HG03469 (cell line): ENCODE results near the gene TTBK1.

Experiments used
- ATAC-seq: cut with Tn5 transposase; IDR thresholded peaks from one replicate; pipeline ENCODE4 v1.9.1; 2021; ENCODE audit warnings: mild to moderate bottlenecking, moderate library complexity, moderate number of reproducible peaks; ENCODE audit not compliant: unreplicated experiment

Gene TTBK1

DNA sequence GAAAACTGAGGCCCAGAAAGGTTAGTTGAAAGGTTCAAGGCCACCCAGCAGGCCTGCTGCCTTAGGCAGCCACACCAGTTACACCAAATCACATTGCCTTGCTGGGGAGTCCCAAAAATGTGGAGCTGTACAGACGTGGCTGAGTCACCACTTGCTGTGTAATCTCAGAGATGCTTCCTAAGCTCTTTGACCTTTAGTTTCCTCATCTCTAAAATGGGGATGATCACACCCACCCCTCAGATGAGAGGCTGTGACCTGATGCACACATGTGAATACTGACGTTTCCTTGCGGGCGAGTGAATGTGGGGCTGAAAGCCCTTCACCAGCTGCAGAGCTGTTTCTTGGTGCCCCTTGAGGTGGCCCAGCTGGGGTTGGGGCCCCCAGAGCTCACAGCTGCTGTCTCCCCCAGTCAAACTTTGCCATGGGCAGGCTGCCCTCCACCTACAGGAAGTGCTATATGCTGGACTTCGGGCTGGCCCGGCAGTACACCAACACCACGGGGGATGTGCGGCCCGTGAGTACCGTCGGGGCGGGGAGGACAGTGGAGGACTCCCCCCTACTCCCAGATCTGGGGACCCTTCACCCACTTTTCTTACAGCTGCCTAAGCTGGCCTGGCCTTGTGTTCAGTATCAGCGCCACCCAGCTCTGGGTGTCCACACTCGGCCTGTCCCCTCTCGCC lies 11.0 kb downstream of the TTBK1 start:
- ATAC-seq = no peak

DNA sequence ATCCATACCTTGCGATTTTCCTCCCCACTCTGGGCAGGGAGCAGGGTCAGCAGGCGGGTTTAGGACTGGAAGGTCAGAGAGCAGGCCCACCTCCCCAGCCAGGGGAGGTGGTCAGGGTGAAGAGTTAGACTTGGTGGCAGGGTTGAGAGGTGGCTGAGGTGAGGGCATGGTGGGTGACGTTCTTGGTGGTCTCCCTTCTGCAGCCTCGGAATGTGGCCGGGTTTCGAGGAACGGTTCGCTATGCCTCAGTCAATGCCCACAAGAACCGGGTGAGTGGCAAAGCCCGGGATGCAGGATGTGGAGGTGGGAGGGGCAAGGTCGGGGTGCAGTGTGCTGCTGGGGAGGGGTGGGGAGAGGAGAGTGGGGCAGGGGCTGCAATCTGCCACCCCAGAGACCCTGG lies 11.6 kb downstream of the TTBK1 start:
- ATAC-seq = no peak

DNA sequence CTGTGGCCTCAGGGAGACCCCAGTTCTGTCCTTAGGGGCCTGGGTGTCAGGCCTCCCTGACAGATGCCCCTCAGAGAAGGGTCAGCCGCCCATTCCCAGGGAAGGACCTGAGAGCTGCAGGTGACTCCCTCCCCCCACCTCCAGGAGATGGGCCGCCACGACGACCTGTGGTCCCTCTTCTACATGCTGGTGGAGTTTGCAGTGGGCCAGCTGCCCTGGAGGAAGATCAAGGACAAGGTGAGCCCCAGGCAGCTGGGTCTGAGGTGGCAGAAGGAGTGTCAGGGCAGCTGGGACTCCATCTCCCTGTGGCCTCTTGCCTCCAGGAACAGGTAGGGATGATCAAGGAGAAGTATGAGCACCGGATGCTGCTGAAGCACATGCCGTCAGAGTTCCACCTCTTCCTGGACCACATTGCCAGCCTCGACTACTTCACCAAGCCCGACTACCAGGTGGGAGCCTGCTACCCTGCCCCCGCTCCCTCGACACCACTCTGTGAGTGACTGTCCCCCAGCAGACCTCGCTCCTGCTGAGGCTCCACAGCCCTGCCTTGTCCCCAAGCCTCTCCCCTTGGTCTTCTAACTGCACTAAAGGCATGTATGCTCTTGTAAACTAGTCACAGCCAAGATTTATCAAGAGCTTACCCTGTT lies 12.2 kb downstream of the TTBK1 start:
- no peak for ATAC-seq

DNA sequence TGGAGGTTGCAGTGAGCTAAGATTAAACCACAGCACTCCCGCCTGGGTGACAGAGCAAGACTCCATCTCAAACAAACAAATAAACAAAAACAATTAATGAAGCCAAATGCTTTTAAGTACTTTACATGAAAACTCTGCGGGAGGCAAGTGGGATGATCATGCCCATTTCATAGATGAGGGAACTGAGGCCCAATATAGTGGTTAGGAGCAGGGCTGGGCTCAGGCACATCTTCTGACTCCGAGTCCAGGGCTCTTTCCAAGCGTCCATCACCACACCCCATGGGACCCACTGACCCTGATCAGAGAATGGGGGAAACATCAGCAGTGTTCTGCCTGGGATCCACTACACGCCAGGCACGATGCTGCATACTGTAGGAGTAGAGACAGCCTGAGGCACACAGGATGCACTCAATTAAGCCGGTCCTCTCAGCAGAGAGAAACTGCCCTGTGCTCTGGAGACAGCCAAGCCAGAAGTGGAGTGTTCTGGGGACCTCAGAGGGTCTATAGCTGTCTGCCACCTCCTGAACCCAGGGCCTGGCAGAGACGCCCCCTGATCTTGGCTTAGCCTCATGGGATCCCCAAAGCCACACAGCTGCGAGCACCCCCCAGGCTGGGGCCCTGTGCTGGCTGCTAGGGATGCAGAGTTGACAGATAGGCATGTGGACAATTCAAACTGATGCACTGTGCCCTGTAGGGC lies 13.5 kb downstream of the TTBK1 start:
- ATAC-seq = no peak

DNA sequence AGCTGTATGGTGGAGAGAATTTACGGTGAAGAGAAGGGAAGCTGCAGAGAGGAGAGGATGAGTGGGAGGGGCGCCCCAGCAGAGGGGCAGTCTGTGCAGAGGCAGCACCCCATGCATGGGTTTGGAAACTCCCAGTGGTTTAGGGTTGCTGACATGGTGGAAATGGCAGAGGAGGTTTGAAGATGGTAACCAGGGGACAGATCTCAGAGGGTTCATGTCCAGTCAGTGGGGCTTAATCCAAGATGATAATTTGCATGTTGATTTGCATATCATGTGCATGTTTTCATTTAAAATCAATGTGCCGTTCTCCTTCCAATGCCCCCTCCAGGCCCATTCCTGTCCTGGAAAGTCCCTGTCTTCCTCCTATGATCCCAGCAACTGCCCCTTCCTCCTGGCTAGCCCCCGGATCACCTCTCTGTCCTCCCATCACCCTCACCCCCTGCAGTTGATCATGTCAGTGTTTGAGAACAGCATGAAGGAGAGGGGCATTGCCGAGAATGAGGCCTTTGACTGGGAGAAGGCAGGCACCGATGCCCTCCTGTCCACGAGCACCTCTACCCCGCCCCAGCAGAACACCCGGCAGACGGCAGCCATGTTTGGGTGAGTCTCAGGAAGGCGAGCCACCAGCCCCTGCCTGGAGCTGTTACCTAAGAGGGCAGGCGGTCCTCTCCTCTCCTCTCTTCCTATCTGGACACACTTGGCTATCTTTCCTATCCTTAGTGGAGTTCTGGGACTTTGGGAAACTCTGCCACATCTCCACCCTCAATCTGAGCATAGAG lies 14.3 kb downstream of the TTBK1 start:
- no peak for ATAC-seq

DNA sequence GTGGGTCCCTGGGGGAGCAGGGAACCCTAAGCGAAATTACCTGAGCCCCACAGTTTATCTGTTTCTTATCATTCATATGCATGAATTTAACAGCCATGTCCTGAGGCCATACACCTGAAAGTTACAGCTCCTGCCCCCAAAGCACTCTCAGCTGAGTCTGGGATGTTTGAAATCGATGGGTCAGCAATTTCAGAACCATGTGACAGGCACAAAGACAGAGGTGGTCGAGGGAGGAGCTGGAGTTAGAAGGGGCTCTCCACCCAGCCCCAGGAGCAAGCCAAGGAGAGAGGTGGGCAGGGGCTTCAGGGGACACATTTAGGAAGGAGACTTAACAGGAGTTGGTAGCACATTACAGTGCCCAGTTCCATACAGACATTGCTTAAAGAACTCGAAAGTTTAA lies 14.9 kb downstream of the TTBK1 start:
- no peak for ATAC-seq

DNA sequence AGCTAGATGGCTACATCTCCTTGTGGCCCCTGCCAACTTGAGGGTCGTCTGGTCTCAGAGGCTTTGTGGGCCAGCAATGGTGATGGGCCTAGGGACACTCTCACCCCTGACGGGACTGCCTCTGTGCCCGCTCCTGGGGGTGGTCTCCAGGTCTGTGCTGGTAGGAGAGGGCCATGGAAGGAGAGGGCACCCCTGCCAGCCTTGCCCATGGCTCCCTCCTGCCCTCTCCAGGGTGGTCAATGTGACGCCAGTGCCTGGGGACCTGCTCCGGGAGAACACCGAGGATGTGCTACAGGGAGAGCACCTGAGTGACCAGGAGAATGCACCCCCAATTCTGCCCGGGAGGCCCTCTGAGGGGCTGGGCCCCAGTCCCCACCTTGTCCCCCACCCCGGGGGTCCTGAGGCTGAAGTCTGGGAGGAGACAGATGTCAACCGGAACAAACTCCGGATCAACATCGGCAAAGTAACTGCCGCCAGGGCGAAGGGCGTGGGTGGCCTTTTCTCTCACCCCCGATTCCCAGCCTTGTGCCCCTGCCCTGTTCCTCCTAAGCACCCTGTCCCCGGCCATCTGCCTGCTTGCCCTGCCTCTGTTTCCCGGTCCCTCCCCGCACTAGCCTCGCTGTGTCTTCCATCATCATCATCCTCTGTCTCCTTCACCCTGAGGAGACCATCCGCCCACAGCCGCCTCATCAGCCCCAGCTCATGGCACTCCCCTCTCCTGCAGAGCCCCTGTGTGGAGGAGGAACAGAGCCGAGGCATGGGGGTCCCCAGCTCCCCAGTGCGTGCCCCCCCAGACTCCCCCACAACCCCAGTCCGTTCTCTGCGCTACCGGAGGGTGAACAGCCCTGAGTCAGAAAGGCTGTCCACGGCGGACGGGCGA lies 15.8 kb downstream of the TTBK1 start:
- no peak for ATAC-seq

DNA sequence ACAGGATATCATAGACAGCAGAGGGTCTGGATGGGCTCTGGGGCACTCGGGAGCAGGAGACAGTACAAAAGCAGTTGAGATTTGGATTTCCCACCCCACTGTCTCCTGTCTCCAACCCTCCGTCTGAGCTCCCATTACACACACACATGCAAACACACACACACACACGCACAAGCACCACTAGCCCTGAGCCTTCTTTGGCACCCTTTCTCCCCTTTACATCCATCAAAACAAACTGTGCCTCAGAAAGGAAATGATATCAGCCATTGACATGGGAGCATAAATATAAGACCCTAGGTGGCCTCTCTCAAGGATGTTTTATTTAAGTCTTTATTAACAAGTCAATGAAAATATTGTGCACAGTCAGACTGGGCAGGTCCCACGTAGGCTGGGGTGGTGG lies 17.5 kb downstream of the TTBK1 start:
- ATAC-seq = no peak

DNA sequence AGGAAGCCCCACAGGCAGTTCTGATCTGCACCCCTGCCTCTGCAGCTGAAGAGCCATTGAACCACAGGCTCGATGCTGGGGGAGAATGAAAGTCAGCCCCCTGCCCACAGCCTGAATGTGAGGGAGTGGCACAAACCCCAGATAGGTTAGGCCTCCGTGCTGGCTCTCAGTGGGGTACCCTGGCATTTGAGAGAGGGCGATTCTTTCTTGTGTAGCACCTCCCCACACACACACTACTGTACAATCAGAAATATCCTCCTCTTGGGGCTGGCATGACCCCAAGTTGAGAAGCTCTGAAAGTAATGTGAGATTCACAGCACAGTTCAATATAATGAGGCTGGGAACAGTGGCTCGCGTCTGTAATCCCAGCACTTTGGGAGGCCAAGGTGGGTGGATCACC lies 17.9 kb downstream of the TTBK1 start:
- no peak for ATAC-seq

DNA sequence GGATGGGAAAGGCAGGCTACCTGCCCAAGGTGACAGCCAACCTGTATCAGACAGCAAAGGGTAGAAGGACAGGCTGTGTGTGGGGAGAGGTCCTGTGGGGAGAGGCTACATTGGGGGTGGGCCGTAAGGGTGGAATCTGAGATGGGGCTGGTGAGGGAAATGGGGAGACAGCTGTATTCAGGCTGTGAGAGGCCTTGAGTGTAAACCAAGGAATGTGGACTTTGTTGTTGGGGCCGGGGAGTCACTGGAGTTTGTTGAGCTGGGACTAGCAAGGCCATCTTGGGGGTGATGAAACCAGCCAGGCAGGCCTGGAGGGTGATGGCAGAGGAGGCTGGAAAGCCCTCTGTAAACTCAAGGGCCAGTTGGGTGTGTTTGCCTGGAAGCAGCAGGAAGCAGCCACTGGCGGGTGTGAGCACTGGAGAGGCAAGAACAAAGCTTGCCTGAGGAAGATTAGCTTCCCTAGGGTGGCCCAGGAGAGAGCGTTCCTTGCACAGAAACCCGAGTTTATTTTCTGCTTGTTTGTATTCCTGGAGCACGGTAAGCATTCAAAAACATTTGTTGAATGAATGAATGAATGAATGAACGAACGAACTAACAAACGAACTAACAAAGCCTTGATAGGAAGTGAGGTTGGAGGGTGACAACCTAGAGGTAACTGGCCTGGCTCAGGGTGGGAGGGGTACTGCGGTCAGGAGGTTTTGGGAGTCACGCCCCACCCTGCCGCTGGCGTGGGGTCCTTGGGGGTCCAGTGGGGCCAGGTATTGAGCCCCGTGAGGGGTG lies 18.9 kb downstream of the TTBK1 start:
- no peak for ATAC-seq

DNA sequence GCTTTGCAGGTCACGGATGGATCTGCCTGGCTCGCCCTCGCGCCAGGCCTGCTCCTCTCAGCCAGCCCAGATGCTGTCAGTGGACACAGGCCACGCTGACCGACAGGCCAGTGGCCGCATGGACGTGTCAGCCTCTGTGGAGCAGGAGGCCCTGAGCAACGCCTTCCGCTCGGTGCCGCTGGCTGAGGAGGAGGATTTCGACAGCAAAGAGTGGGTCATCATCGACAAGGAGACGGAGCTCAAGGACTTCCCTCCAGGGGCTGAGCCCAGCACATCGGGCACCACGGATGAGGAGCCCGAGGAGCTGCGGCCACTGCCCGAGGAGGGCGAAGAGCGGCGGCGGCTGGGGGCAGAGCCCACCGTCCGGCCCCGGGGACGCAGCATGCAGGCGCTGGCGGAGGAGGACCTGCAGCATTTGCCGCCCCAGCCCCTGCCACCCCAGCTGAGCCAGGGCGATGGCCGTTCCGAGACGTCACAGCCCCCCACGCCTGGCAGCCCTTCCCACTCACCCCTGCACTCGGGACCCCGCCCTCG lies 19.6 kb downstream of the TTBK1 start:
- no peak for ATAC-seq

DNA sequence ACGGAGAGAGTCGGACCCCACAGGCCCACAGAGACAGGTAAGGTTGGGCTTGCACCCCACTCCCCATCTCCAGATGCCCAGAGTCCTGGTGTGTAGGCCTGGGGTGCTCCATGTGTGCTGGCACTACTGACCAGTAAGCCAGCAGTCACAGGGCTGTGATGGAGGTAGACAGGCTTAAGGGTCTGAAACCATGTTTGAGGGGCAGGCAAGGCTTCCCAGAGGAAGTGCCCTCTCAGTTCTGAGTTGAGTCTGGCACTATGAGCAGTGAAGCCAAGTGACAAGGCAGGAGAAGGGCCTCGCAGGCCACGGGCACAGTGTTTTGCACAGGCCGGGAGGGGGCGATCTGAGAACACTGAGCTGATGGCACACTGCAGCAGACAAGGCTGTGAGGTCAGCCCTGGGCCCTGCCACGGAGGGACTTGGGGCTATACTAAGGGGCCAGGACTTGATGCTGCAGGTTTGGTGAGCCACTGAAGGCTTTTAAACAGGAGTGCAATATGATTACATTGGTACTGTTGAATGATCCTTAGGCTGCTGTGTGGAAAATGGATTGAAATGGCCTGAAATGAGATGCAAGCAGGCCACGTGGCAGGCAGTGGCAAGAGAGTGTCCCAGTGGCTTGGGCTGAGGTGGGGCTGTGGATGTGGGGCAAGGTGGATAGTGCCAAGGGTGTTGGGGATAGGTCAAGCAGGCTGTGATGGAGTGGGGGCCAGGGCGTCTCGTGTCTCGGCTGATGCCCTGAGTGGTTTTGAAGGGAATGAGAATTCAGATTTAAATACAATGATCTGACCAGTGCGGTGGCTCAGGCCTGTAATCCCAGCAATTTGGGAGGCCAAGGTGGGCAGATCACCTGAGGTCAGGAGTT lies 20.3 kb downstream of the TTBK1 start:
- ATAC-seq = no peak

DNA sequence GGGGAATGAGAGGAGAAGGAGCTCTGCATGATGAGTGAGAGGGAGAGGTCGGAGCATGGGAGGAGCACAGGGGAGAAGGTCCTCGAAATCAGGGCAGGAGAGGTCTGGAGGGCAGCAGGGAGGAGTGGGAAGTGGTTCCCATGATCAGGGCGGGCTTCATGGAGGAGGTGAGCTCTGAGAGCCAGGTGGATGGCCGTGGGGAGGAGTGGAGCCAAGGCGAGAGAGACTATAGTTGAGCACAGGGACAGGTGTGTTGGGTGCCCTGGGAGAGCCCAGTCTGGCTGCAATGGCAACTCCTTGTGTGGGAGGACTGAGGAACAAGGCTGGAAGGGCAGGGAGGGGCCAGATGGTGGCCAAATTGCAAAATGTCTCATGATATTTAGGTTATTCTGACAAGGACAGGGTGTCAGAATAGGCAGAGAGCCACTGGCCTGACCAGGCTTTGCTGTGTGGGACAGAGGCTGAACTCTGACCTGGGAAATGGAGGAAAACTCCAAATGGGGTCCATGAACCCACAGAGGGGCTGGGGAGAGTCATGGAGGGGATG lies 21.4 kb downstream of the TTBK1 start:
- ATAC-seq = no peak

DNA sequence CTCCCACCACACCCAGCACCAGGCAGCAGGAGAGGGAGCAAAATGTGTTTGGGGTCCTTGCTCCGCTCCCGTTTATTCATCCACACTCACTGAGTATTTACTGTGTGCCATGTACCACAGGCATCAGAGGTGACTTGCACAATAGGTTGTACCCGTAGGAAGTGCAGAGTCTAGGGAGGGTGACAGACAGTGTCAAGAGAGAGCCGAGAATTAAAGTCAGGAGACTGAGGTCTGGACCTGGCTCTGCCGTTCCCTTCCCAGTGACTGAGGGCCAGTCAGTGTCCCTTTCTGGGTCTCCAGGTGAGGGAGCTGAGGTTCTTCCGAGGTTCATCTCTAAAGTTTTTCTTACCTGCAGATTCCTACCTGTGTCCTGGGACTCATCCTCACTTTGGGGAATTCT lies 22.3 kb downstream of the TTBK1 start:
- no peak for ATAC-seq

DNA sequence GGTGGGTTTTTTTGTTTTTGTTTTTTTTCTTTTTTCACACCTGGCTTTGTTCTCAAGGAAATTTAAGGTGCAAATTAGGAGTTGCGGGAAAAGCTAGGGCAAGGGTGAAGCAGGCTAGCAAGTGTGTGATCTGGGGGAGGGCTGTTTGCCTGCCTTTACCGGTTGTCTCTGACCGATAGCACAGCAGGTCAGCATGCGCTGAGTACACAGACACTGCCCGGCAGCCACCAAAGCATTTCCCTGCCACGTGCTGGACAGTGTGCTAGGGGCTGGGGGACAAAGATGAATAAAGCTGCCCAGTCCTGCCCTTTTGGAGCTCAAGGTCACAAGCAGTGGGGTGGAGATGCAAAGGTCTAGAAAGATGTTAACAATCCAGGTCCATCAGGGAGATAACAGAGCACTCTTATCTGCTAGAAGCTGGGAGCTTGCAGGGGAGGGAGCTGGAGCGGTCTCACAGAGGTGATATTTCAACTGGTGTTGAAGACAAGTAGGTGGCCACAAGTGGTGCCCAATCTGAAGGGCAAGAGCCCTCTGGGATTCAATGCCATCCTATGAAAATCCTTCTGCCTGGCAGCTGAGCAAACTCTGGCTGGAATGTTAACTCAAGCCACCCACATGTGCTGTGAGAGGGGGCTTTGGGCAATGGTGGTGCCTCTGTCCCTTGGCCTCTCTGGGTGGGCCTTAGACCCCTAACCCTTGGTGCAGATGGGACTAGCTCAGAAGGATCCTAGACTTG lies 24.5 kb downstream of the TTBK1 start:
- no peak for ATAC-seq

DNA sequence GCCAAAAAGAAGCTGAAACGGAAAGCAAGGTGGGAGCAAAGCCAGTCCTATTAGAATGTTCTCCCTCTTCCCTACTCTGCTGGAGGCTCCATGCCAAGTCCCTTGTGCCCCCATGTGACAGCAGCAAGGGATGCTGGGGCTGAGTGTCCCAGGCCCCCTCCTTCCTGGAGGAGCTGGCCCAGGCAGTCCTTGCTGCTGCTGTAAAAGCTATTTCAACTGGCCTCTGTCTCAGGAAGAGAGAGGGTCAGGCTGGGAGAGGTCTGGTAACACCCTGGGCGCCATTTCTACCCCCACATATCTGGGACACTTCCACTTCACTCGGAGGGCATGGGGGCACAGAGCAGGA lies 25.0 kb downstream of the TTBK1 start:
- no peak for ATAC-seq

DNA sequence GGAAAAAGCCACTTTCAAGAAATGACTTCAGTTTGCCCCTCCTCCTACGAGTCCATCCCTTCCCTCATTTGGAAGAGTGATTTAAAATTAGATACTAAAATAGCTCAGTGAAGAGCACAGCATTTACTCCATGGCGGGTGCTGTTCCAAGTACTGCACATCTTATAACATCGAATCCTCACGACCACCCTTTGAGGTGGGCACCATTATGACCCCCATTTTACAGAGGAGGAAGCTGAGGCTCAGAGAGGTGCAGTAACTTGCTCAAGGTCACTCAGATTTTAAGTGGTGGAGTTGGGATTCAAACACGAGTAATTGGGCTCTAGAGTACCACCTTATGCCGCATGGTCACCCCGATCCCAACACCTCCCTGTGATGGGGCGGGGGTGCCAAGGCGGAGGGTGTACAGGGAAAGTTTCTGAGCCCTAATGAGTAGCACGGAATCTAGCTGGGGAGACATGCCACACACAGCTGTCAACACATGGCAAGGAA lies 25.5 kb downstream of the TTBK1 start:
- ATAC-seq = no peak
